A549 (cell line): ENCODE measurements around the gene GFAP.

Experiments used
- EP300 ChIP-seq, 2 experiments: fragments of >200 bp; sonication (Bioruptor Twin); formaldehyde crosslinking; IDR thresholded peaks; 2 replicates in 1 of 2; 3 replicates in 1 of 2; pipeline ENCODE4 v1.6.1; 2016 to 2017
- JUNB ChIP-seq: fragments of >200 bp; sonication (Bioruptor Twin); formaldehyde crosslinking; IDR thresholded peaks from 2 replicates; pipeline ENCODE4 v1.6.1; 2016
- MAFK ChIP-seq: fragments of 450-650 bp; IDR thresholded peaks from 2 replicates; pipeline ENCODE4 v1.6.1; 2014; ENCODE audit not compliant: partially characterized antibody
- POLR2A ChIP-seq: IDR thresholded peaks from 2 replicates; pipeline ENCODE4 v1.6.1; 2012; ENCODE audit warnings: mild to moderate bottlenecking, low read length
- TF ChIP-seq, protein P1 (sequence below): fragments of >200 bp; sonication (Bioruptor Twin); formaldehyde crosslinking; IDR thresholded peaks from 3 replicates; pipeline ENCODE4 v1.5.1; 2016
- TF ChIP-seq, protein P2 (sequence below): IDR thresholded peaks from 2 replicates; pipeline ENCODE4 v1.6.1; 2012

DNA sequence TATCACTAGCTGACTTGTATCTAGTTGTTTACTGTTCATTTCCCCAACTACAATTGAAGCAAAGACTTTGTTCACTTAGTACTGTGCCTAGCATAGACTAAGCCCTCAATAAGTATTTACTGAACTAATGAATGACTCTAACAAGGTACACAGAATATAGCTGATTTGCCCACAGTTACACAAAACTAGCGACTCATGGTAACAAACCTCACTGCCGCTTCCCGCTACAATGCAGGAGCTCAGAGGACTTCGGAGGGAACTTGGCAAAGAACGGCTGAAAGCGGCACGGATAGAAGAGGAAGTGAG lies 16.6 kb downstream of the GFAP start:
- no peak for TF ChIP-seq EP300 (IDR thresholded peaks at IDR 0.05)
- no peak for TF ChIP-seq POLR2A
- TF ChIP-seq, protein P1, sequence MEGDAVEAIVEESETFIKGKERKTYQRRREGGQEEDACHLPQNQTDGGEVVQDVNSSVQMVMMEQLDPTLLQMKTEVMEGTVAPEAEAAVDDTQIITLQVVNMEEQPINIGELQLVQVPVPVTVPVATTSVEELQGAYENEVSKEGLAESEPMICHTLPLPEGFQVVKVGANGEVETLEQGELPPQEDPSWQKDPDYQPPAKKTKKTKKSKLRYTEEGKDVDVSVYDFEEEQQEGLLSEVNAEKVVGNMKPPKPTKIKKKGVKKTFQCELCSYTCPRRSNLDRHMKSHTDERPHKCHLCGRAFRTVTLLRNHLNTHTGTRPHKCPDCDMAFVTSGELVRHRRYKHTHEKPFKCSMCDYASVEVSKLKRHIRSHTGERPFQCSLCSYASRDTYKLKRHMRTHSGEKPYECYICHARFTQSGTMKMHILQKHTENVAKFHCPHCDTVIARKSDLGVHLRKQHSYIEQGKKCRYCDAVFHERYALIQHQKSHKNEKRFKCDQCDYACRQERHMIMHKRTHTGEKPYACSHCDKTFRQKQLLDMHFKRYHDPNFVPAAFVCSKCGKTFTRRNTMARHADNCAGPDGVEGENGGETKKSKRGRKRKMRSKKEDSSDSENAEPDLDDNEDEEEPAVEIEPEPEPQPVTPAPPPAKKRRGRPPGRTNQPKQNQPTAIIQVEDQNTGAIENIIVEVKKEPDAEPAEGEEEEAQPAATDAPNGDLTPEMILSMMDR: no peak
- TF ChIP-seq MAFK: no peak
- TF ChIP-seq, protein P2, sequence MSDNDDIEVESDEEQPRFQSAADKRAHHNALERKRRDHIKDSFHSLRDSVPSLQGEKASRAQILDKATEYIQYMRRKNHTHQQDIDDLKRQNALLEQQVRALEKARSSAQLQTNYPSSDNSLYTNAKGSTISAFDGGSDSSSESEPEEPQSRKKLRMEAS: no peak
- no peak for TF ChIP-seq JUNB
